ENCODE results near the gene FANCB.

FANCB gene

GRCh38 chrX:14902537-14902936, 29.7 kb upstream of the FANCB start:
- no peak for DNase-seq (ENCODE audit: low spot score)
- Histone ChIP-seq H3K27me3 (ENCODE audit: control insufficient read depth in 3 of 3, insufficient read depth in 3 of 3, low read depth in 1 of 3, low read length in 3 of 3) (no peaks in the 10 kb centered on the region), H3K14ac (ENCODE audit: low read length) (no peak overlapping the region), H2BK120ac (ENCODE audit: low read depth, low read length) (no peak overlapping the region), H3K9me3 (replicated peaks in 1 of 2; ENCODE audit: control insufficient read depth in 2 of 2, insufficient read depth in 1 of 2, low read depth in 1 of 2, low read length in 2 of 2) (peaks cover 1 to 13% of the 10 kb centered on the region in 2 donors), H2AK5ac (ENCODE audit: low read depth, low read length) (no peak overlapping the region), H3K27ac (replicated peaks; ENCODE audit: low read length) (no peak overlapping the region), H2BK15ac (ENCODE audit: low read length) (no peak overlapping the region), H3K79me1 (ENCODE audit: low read depth, low read length) (no peaks in the 10 kb centered on the region), H4K8ac (ENCODE audit: low read depth, low read length) (no peak overlapping the region), H3K18ac (ENCODE audit: low read length) (no peak overlapping the region), H2BK5ac (ENCODE audit: low read length) (no peak overlapping the region), H2AFZ (ENCODE audit: low read length) (no peak overlapping the region), H3K4ac (ENCODE audit: low read length) (no peak overlapping the region), H2BK12ac (ENCODE audit: low read length) (no peak overlapping the region), H3K23ac (ENCODE audit: low read depth, low read length, poor library complexity) (no peak overlapping the region), H3K4me2 (ENCODE audit: insufficient read depth, low read length, poor library complexity, severe bottlenecking) (no peak overlapping the region), H4K91ac (ENCODE audit: low read depth, low read length, poor library complexity) (no peak overlapping the region), H3K4me3 (ENCODE audit: low read length in 2 of 2) (no peak overlapping the region), H3K36me3 (replicated peaks in 1 of 2; ENCODE audit: control insufficient read depth in 2 of 2, insufficient read depth in 2 of 2, low read length in 2 of 2) (peaks cover 4 to 11% of the 10 kb centered on the region in 2 donors), H3K4me1 (ENCODE audit: control insufficient read depth in 2 of 2, insufficient read depth in 1 of 2, low read depth in 1 of 2, low read length in 2 of 2) (no peaks in the 10 kb centered on the region), H3K9ac (ENCODE audit: low read depth, low read length, poor library complexity) (no peak overlapping the region)

GRCh38 chrX:14899607-14900006, 26.7 kb upstream of the FANCB start:
- H2AFZ ChIP-seq (ENCODE audit: low read length): no peak overlapping the region
- no peak overlapping the region for H3K14ac ChIP-seq (ENCODE audit: low read length)
- H3K4me1 ChIP-seq (ENCODE audit: control insufficient read depth in 2 of 2, insufficient read depth in 1 of 2, low read depth in 1 of 2, low read length in 2 of 2): no peaks in the 10 kb centered on the region
- no peak overlapping the region for H2BK15ac ChIP-seq (ENCODE audit: low read length)
- H2BK120ac ChIP-seq (ENCODE audit: low read depth, low read length): no peak overlapping the region
- no peak overlapping the region for H3K9ac ChIP-seq (ENCODE audit: low read depth, low read length, poor library complexity)
- no peak overlapping the region for H3K23ac ChIP-seq (ENCODE audit: low read depth, low read length, poor library complexity)
- no peak overlapping the region for H3K27ac ChIP-seq (replicated peaks; ENCODE audit: low read length)
- no peak overlapping the region for H3K4me2 ChIP-seq (ENCODE audit: insufficient read depth, low read length, poor library complexity, severe bottlenecking)
- no peaks in the 10 kb centered on the region for H3K27me3 ChIP-seq (ENCODE audit: control insufficient read depth in 3 of 3, insufficient read depth in 3 of 3, low read depth in 1 of 3, low read length in 3 of 3)
- no peak overlapping the region for H2BK12ac ChIP-seq (ENCODE audit: low read length)
- H3K79me1 ChIP-seq (ENCODE audit: low read depth, low read length): no peaks in the 10 kb centered on the region
- peaks cover 3 to 14% of the 10 kb centered on the region in 2 donors for H3K36me3 ChIP-seq (replicated peaks in 1 of 2; ENCODE audit: control insufficient read depth in 2 of 2, insufficient read depth in 2 of 2, low read length in 2 of 2)
- no peak overlapping the region for H3K4ac ChIP-seq (ENCODE audit: low read length)
- no peak overlapping the region for H4K91ac ChIP-seq (ENCODE audit: low read depth, low read length, poor library complexity)
- no peak for DNase-seq (ENCODE audit: low spot score)
- H3K9me3 ChIP-seq (replicated peaks in 1 of 2; ENCODE audit: control insufficient read depth in 2 of 2, insufficient read depth in 1 of 2, low read depth in 1 of 2, low read length in 2 of 2): peaks cover 1 to 8% of the 10 kb centered on the region in 2 donors
- no peak overlapping the region for H2BK5ac ChIP-seq (ENCODE audit: low read length)
- H2AK5ac ChIP-seq (ENCODE audit: low read depth, low read length): no peak overlapping the region
- no peak overlapping the region for H3K18ac ChIP-seq (ENCODE audit: low read length)
- no peak overlapping the region for H4K8ac ChIP-seq (ENCODE audit: low read depth, low read length)
- H3K4me3 ChIP-seq (ENCODE audit: low read length in 2 of 2): no peak overlapping the region

- no peaks in the 10 kb centered on the region for H3K79me1 ChIP-seq (ENCODE audit: low read depth, low read length)
- no peak overlapping the region for H3K27ac ChIP-seq (replicated peaks; ENCODE audit: low read length)
- H3K9me3 ChIP-seq (replicated peaks in 1 of 2; ENCODE audit: control insufficient read depth in 2 of 2, insufficient read depth in 1 of 2, low read depth in 1 of 2, low read length in 2 of 2): no peaks in the 10 kb centered on the region
- no peak overlapping the region for H2BK12ac ChIP-seq (ENCODE audit: low read length)
- H3K18ac ChIP-seq (ENCODE audit: low read length): no peak overlapping the region
- H3K36me3 ChIP-seq (replicated peaks in 1 of 2; ENCODE audit: control insufficient read depth in 2 of 2, insufficient read depth in 2 of 2, low read length in 2 of 2): peaks cover 2 to 7% of the 10 kb centered on the region in 2 donors
- no peak overlapping the region for H3K4me3 ChIP-seq (ENCODE audit: low read length in 2 of 2)
- no peak overlapping the region for H4K8ac ChIP-seq (ENCODE audit: low read depth, low read length)
- no peak overlapping the region for H2BK5ac ChIP-seq (ENCODE audit: low read length)
- H2BK120ac ChIP-seq (ENCODE audit: low read depth, low read length): no peak overlapping the region
- no peak overlapping the region for H3K23ac ChIP-seq (ENCODE audit: low read depth, low read length, poor library complexity)
- no peak for DNase-seq (ENCODE audit: low spot score)
- H3K4ac ChIP-seq (ENCODE audit: low read length): no peak overlapping the region
- H3K14ac ChIP-seq (ENCODE audit: low read length): no peak overlapping the region
- no peak overlapping the region for H4K91ac ChIP-seq (ENCODE audit: low read depth, low read length, poor library complexity)
- no peaks in the 10 kb centered on the region for H3K4me1 ChIP-seq (ENCODE audit: control insufficient read depth in 2 of 2, insufficient read depth in 1 of 2, low read depth in 1 of 2, low read length in 2 of 2)
- no peaks in the 10 kb centered on the region for H3K27me3 ChIP-seq (ENCODE audit: control insufficient read depth in 3 of 3, insufficient read depth in 3 of 3, low read depth in 1 of 3, low read length in 3 of 3)
- H2AFZ ChIP-seq (ENCODE audit: low read length): no peak overlapping the region
- H2AK5ac ChIP-seq (ENCODE audit: low read depth, low read length): no peak overlapping the region
- H2BK15ac ChIP-seq (ENCODE audit: low read length): no peak overlapping the region
- H3K4me2 ChIP-seq (ENCODE audit: insufficient read depth, low read length, poor library complexity, severe bottlenecking): no peak overlapping the region
- H3K9ac ChIP-seq (ENCODE audit: low read depth, low read length, poor library complexity): no peak overlapping the region
- WGBS, 2 donors (ENCODE audit: extremely low coverage in 2 of 2, insufficient read length in 2 of 2, insufficient replicate concordance in 1 of 2): no CpG with 5 or more reads among the region's 2 CpGs
Measured at GRCh38 chrX:14897042-14897441, 24.2 kb upstream of the FANCB start.

GRCh38 chrX:14896273-14896672, 23.4 kb upstream of the FANCB start:
- H2BK120ac ChIP-seq (ENCODE audit: low read depth, low read length): no peak overlapping the region
- H3K27me3 ChIP-seq (ENCODE audit: control insufficient read depth in 3 of 3, insufficient read depth in 3 of 3, low read depth in 1 of 3, low read length in 3 of 3): no peaks in the 10 kb centered on the region
- DNase-seq (ENCODE audit: low spot score): no peak
- H2BK5ac ChIP-seq (ENCODE audit: low read length): no peak overlapping the region
- no peak overlapping the region for H3K14ac ChIP-seq (ENCODE audit: low read length)
- peaks cover 2 to 7% of the 10 kb centered on the region in 2 donors for H3K36me3 ChIP-seq (replicated peaks in 1 of 2; ENCODE audit: control insufficient read depth in 2 of 2, insufficient read depth in 2 of 2, low read length in 2 of 2)
- H3K27ac ChIP-seq (replicated peaks; ENCODE audit: low read length): no peak overlapping the region
- no peaks in the 10 kb centered on the region for H3K79me1 ChIP-seq (ENCODE audit: low read depth, low read length)
- H4K91ac ChIP-seq (ENCODE audit: low read depth, low read length, poor library complexity): no peak overlapping the region
- H3K18ac ChIP-seq (ENCODE audit: low read length): no peak overlapping the region
- H3K9ac ChIP-seq (ENCODE audit: low read depth, low read length, poor library complexity): no peak overlapping the region
- H3K4ac ChIP-seq (ENCODE audit: low read length): no peak overlapping the region
- no peaks in the 10 kb centered on the region for H3K4me1 ChIP-seq (ENCODE audit: control insufficient read depth in 2 of 2, insufficient read depth in 1 of 2, low read depth in 1 of 2, low read length in 2 of 2)
- no peak overlapping the region for H2BK12ac ChIP-seq (ENCODE audit: low read length)
- H3K4me2 ChIP-seq (ENCODE audit: insufficient read depth, low read length, poor library complexity, severe bottlenecking): no peak overlapping the region
- WGBS, 2 donors (ENCODE audit: extremely low coverage in 2 of 2, insufficient read length in 2 of 2, insufficient replicate concordance in 1 of 2): no CpG with 5 or more reads among the region's 2 CpGs
- H3K23ac ChIP-seq (ENCODE audit: low read depth, low read length, poor library complexity): no peak overlapping the region
- no peak overlapping the region for H2AFZ ChIP-seq (ENCODE audit: low read length)
- H2BK15ac ChIP-seq (ENCODE audit: low read length): no peak overlapping the region
- no peak overlapping the region for H4K8ac ChIP-seq (ENCODE audit: low read depth, low read length)
- H3K9me3 ChIP-seq (replicated peaks in 1 of 2; ENCODE audit: control insufficient read depth in 2 of 2, insufficient read depth in 1 of 2, low read depth in 1 of 2, low read length in 2 of 2): no peaks in the 10 kb centered on the region
- no peak overlapping the region for H3K4me3 ChIP-seq (ENCODE audit: low read length in 2 of 2)
- H2AK5ac ChIP-seq (ENCODE audit: low read depth, low read length): no peak overlapping the region
